Hematopoietic multipotent progenitor cell (in vitro differentiated cells): Measurements from ENCODE around the gene SLC17A9. TPM values are rescaled to one million over a fixed set of nuclear protein-coding genes. Genes with fewer than 3 reads are reported as not detected.
A peak's percentile ranks its signal among the peaks of the same experiment; 100 is the strongest.

Experiments
- DNase-seq, 3 donors: peaks; one replicate each; pipeline ENCODE4 v3.0.0-alpha.2; 2011 to 2015; ENCODE audit warnings: low read depth in 2 of 3, low spot score in 2 of 3
- total RNA-seq: library from RNA; depleted of rRNA; stranded (reverse); fragments of >200 nt; gene quantifications from one replicate; pipeline ENCODE4 v1.2.3, GENCODE V29; 2012

SLC17A9 gene, protein sequence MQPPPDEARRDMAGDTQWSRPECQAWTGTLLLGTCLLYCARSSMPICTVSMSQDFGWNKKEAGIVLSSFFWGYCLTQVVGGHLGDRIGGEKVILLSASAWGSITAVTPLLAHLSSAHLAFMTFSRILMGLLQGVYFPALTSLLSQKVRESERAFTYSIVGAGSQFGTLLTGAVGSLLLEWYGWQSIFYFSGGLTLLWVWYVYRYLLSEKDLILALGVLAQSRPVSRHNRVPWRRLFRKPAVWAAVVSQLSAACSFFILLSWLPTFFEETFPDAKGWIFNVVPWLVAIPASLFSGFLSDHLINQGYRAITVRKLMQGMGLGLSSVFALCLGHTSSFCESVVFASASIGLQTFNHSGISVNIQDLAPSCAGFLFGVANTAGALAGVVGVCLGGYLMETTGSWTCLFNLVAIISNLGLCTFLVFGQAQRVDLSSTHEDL
- total RNA-seq = 28.8 TPM

DNA sequence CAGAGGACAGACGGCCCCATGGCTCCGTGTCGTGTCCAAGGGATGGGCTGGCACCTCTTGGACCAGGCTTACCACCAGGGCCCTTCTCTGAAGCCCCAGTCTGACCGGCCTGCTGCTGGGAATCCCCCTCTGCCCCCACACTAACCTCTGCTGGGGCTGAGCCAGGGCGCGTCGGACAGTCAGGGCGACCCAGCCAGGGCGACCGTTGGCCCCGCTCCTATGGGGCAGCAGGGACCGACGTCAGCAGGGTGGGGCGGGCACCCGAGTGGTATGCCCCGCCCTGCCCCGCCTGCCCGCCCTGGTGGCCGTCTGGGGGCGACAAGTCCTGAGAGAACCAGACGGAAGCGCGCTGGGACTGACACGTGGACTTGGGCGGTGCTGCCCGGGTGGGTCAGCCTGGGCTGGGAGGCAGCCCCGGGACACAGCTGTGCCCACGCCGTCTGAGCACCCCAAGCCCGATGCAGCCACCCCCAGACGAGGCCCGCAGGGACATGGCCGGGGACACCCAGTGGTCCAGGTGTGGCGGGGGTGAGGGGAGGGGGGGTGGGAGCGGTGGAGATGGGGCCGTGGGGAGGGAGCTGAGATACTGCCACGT is at the start of gene SLC17A9:
SLC17A9 (plus strand) TSS at position 337 of the 595 bp plus-strand sequence; CDS start at position 459, 122 bp downstream.
- peak in 2 of 3 donors; percentile 67 to 68 for DNase-seq

DNA sequence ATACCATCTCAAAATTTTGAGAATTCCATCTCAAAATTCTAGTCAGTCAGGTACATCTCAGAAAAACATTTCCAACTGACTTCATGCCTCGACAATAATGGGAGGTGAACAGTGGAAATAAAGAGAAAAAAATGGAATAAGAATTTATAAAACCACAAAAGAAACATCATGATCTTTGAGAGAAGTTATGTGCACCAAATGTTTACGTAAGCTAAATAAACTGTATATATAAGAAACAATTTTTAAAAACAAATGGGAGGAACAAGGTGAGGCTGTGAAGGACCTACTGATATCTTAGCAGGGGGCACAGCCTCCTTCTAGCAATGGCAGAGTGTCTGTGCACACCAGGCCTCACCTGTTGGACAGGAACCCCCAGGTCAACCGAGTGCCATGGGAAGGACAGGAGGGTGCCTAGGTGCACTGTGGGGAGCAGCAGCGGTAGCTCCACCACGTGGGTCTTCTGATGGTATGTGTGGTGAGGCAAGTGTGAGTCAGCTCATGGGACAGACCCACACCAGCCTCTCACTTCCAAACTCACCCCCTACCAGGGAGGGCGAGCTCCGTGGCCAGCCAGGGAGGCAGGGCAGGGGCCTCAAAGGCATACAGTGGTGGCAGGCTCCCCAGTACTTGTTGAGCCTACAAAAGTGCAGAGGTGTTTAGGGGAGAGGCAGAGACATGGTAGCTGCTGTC is 49.4 kb upstream of the SLC17A9 start:
- DNase-seq = no peak

DNA sequence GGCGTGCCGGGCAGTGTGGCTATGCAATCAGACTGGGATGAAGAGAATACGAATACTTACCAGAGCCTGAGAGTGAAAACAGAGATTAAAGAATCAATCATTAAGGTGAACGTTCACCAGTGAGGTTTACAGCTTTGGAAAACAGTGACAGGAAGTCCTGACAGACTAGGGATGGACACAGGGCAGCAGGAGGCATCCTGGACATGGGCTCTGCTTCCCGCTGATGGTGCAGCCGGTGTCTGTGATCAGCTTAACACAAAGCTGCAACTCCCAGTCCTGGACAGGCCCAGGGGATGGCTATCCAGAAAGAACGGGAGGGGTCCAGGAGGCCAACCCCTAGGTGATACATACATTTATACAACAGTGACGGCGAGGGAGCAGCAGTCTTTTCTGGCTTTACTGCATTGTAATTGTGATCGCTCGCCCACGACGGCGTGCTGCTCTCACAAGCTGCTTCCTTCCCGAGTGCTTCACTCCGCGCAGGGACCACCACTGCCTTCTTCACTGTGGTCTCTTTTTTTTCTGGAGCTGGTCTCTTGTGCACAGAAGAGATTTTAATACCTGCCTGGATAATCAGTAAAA is 46.9 kb upstream of the SLC17A9 start:
- no peak for DNase-seq

DNA sequence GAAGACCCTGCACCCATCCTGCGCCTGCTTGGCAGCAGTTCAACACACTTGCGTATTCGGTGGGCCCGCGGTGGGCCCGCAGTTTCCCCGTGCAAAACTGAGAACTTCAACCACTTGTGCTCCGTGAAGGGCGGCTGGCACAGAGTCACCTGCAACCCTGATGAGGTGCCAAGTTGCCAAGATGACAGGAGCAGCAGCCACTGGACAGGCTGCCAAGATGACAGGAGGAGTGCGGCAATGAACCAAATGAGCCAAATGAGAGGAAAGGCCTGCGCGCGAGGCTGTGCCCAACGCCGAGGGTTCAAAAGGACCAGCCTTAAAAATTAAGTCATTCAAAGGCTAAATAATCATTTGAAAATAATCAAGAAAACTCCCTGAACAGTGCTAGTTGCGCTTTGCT is 46.3 kb upstream of the SLC17A9 start:
- DNase-seq = no peak

DNA sequence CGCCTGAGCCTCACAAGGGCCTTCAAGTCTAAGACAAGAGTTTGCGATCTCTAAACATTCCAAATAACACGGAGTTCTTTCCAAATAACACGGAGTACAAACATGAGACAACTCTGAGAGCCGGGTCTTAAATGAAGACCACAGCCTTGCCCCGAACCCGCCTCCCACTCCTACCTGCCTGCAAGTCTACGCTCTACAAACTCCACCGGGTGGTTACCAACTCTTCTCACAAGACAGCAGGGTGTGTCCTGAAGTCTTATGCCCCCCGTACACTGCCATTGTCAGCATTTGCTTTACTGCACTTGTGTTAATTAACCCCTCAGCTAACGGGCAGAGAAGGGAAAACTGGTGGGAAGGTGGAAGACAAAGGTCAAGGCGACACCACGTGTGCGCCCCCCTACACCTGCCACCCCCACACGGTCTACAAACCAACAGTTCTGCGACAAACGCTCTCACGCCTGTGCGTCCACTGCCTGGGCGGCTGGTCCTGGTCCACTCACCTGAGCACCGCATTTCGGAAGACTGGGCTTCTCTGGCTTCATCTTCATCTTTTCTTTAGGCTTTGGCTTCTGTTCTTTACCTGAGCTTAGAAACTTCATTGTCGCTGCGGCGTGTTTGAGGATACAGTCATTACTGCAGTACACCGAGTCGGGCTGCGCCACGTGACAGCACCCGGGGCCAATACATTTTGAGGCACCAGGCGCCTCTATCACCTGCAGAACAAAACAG is 45.7 kb upstream of the SLC17A9 start:
- DNase-seq = no peak

DNA sequence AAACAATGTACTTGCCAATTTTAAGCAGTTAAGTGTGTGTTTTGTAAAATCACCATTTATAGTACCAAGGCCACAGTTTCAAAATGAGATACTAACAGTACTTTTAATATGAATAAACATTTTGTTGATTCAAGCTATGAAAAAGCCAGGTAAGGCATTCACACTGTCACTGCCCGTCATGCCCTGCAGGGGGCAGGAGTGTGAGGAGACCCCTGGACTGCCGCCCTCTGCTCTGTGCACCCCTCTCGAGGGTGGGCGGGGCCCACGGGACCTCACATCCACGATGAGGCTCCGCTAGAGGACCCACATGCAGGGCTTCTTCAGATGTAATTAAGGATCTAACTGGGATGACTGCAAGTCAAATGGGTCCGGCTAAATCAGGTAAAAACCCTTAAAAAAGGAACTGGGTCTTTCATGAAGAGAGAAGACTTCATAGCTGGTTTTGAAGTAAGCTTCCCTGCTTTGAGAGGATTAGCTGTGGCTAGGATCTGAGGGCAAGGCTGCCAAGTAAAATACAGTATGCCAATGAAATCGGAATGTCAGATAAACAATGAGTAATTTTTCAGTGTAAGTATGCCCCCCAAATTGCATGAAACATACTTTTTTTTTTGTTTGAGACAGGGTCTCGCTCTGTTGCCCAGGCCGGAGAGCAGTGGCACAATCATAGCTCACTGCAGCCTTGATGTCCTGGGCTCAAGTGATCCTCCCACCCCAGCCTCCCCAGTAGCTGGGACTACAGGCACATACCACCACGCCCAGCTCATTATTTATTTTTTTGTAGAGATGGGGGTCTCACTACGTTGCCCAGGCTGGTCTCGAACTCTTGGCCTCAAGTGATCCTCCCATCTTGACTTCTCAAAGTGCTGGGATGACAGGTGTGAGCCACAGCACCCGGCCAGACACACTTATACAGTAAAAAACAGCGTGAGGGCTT is 44.9 kb upstream of the SLC17A9 start:
- peak in 2 of 3 donors; percentile 56 to 66 for DNase-seq

DNA sequence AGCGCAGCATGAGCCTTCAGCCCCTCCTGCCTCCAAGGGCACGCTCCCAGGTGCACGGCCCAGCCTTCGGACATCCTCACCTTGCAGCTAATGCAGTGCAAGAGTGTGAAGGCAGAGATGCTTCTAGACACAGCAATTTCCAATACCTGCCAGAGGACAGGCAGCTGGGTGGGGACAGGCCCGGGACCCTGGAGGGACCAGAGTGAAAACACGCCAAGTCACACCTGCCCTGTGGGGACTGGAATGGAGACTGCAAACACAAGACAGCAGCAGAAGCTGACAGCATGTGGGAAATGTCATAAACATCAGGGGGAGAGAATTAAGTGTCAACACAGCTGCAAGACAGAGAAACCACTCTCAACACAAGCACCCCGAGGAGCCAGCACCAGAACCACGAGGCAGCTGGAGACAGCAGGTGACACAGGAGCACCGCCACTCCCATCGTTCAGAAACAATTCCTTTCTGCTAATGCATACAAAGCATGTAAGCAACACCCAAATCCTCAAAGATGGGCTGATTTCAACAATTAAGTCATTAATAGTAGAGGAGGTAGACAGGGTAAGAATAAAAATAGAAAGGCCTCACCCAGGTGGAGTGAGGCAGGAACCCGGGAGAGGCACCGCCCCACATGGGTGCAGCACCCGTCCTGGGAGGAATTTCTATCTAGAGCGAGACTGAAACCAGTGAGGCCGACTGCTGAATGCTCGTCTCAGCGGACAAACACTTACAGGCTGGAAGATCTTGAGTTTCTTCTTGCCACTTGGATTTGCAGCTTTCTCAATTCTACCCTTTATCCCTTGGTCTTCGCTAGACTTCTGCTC is 43.3 kb upstream of the SLC17A9 start:
- no peak for DNase-seq

DNA sequence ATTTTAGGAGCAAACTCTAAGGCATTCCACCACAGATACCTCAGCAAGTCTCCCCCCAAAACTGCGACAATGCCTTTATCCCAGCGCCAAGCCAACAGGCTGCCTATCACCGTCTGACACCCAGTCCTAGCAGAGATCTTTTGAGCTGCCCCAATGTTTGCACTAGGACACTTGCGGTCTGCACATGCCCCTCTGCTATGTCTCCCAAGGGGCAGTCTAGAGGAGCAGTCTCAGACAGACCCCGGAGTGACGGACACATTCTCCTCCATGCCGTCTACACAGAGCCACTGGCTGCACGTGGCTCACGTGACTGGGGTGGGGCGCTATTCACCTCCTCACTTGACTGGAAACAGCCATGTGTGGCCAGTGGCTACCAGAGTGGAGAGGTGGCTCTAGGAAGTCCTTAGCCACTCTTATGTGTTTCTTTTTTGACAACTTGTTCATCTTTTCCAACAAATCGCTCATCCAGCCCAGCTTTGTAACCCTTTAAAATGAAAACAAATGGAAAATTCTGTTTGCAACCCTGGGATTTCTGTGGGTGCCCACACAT is 42.2 kb upstream of the SLC17A9 start:
- DNase-seq = no peak

DNA sequence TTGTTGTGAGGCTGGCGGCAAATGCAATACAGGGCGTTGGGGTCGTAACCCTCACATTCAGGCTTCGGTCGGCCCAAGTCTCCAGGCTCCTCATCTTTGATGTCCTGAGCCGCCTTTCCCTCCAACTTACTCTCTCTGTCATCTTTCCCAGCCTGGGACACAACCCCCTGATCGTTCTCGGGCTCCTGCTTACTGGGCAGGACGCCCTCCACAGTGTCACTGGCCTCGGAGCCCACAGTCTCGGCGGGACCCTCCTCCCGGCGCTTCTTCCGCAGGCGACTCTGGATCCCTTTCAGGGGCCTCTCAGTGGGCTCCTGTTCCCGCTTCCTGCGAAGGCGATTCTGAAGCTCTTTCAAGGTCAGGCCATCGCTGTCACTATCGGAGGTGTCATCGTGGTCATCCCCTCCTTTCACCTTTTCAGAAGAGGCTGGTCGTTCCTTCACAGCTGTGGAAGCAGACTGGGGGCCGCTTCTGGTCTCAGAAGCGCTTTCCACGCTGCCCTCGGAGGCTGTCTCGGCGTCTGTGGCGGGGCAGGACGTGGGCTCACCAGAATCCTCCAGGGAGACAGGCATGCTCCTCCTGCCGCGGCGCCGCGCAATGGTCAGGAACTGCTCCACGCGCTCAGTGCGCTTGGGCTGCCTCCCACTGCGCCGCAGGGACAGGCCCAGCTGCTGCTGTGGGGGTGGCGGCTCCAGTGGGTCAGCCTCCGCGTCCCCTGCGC is 41.6 kb upstream of the SLC17A9 start:
- no peak for DNase-seq

DNA sequence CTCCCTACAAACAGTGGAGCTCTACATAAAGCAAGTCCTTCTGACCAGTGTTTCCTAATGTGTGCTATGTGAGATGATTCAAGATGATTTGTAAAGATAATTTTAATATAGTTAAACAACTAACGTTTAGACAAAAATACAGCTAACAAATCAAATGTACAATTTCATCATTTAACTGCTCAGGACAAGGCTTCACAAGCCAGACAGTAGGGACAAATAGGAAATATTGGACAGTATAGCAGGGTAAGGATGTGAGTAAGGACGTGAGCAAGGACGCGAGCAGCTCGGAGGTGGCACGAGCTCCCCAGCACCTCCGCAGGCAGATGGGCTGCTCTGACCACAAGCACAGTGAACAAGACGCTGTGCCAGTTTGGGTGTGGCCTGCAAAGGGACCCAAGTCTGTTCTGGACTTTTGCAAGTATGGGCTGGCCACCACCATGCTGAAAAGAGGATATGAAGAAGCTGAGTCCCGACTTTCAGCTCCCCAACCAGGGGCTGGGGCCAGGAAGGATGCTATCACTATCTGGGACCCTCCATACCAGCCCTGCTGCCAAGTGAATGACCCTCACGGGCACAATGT is 40.7 kb upstream of the SLC17A9 start:
- no peak for DNase-seq

DNA sequence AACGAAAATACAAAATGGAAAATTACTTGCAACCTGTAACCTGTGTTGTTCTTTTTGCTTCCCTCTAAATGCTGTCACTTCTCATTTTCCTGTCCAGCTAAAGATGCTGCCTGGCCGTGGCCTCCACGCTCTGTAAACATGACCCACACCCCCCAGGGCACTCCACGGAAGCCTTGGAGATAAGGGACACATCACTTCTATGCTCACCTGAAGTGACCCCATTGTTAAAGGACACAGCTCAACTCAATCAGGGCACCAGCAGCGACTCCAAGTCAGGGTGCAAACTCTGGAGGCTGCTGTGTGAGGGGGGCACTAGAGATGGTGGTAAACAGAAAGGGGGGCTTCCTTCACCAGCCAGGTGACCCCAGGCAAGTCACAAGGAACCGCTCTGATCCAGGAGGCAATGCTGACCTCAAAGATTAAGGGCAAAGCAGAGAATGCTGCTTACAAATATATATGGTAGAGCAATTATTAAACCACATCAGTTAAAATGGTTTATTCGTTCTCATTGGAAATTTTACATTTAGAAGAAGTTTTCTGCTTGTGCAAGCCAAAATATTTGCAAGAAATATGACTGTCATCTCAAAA is 39.4 kb upstream of the SLC17A9 start:
- no peak for DNase-seq

DNA sequence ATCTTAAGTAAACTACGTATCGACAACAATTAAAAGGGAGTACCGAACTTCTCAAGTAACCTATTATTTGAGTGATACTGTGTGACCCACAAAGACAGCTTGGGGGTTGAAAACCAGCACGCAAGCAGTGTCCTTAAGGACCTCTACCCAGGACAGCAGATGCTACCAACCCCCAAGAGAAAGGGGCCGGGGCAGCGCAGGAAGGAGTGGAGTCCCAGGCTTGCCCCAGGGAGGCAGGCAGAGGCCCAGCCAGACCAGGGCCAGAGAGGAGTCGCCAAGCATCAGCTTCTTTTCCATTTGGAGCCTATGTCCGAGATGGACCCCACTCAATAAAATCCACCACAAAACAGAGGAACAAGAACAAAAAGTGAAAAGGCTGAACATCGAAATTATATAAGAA is 38.1 kb upstream of the SLC17A9 start:
- DNase-seq = no peak

DNA sequence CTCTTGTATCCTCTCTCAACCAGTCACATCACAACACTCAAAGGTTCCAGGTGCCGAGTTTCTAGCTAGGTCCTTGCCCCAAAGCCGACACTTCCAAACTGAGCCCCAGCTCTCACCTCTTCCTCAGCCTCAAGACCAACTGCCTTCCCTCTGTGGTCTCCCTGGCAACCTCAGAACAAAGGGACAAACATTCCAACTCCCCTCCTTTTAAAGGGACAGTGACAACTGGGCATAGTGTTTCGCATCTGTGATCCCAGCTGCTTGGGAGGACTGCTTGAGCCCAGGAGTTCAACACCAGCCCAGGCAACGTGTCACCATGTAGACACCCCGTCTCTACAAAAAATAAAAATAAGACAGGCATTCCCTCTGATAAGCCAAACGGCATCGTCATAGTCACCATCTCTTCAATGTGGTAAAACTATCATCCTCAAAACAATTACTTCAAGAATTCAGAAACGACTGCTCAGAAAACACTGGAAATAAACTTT is 37.5 kb upstream of the SLC17A9 start:
- peak in 2 of 3 donors; percentile 72 to 84 for DNase-seq

DNA sequence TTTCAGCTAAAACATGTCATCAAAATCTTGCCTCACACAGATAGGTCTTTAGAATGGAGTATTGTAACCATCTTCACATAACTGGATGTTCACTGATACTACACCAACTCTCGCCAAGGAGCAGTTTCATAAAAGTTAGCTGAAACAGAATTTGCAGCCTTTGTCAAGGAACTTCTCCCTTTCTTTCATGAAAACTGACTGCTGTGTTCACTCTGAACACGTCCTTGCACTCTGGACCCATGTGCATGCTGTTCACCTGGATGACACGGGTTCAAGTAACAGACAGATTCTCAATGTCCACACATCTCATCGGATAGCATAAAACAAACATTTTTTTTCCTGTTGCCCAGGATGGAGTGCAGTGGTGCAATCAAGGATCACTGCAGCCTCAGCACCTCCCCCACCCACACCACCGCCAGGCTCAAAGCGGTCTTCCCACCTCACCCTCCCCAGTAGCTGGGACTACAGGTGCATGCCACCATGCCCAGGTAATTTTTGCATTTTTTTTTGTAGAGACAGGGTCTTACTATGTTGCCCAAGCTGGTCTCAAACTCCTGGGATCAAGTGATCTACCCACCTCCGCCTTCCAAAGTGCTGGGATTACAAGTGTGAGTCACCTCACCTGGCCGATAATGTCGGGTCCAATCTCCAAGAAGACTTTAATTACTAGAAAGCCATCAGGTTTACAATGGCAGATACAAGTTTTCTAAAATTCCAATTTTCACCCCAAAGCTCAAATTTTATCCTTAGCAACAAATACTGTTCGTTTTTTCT is 35.6 kb upstream of the SLC17A9 start:
- no peak for DNase-seq

DNA sequence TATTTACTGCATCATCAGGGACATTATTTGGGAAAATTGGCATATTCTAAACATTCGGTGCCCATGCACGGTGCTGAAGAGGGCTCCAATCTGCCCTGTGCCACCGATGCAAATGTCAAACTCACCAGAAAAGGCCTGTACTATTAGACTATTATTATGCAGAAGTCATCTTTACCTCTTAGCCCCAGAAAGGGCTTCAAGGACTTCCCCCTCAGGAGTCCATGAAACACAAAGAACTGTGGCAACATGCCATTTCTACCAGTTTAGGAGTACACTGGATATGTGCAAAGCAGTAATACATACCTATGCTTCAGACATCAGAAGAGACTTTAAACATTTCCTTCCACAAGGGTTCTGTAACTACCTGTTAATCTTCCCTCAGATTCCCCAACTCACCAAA is 34.8 kb upstream of the SLC17A9 start:
- peak in 1 of 3 donors; percentile 20 for DNase-seq

DNA sequence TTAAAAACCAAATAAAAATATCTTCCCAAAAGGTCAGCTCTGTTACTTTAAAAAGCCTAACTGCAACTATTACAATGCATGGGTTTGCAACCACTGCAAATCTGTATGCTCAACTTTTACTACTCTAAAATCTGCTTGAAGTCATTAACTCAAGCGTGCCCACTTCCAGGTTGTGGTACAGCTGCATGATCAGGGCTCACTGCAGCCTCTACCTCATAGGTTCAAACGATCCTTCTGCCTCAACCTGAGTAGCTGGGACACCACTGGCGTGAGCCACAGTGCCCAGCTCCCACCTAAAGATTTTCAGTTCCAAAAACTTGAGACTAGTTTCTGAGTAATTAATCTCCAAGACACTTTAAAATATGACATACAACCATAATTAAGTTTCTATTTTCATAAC is 34.4 kb upstream of the SLC17A9 start:
- DNase-seq = no peak
